ENCODE measurements around the gene NHERF2. TPM values are rescaled to one million over a fixed set of nuclear protein-coding genes. Genes with fewer than 3 reads are reported as not detected.
A peak's percentile ranks its signal among the peaks of the same experiment; 100 is the strongest.

NHERF2 gene
- total and polyA plus RNA-seq, 3 donors from 2014 or later = 50.6 to 59.9 (median 54.1) TPM

DNA sequence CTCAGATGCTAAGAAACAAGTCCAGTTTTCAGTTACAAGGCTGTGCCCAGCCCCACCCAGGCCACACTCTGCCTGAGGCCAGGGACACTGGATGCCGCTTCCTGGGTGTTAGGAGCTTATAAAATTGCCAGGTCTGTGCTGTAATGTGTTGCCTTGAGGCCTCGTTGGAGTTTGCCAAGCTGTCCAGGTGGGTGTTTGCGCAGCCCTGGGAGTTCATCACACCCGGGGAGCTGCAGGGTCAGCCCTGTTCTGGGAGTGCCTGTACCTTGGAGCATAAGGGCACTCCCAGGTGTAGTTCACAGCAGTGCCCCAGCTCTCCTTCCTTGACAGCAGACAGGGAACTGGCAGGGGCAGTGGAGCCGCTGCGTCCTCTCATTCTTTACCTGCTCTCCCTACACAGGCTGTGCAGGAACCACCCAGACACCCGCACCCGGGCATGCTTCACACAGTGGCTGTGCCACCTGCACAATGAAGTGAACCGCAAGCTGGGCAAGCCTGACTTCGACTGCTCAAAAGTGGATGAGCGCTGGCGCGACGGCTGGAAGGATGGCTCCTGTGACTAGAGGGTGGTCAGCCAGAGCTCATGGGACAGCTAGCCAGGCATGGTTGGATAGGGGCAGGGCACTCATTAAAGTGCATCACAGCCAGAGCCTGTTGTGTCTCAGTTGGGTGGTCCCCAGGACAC, 41.1 kb upstream of the NHERF2 start:
- Histone ChIP-seq H3K36me3 (ENCODE audit: low read depth, missing control alignments) (no peaks in the 10 kb centered on the region), H3K4me3 (no peak overlapping the region), H3K27ac (no peak overlapping the region), H3K27me3 (no peaks in the 10 kb centered on the region), H3K9me3 (no peaks in the 10 kb centered on the region), H3K4me1 (peaks cover 19% of the 10 kb centered on the region)
- WGBS, 2 donors = 89 to 93% methylated on average over 5 to 14 of the region's 14 CpGs
- no peak for TF ChIP-seq POLR2A (IDR thresholded peaks at IDR 0.05)
- TF ChIP-seq, protein P1, sequence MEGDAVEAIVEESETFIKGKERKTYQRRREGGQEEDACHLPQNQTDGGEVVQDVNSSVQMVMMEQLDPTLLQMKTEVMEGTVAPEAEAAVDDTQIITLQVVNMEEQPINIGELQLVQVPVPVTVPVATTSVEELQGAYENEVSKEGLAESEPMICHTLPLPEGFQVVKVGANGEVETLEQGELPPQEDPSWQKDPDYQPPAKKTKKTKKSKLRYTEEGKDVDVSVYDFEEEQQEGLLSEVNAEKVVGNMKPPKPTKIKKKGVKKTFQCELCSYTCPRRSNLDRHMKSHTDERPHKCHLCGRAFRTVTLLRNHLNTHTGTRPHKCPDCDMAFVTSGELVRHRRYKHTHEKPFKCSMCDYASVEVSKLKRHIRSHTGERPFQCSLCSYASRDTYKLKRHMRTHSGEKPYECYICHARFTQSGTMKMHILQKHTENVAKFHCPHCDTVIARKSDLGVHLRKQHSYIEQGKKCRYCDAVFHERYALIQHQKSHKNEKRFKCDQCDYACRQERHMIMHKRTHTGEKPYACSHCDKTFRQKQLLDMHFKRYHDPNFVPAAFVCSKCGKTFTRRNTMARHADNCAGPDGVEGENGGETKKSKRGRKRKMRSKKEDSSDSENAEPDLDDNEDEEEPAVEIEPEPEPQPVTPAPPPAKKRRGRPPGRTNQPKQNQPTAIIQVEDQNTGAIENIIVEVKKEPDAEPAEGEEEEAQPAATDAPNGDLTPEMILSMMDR (IDR thresholded peaks at IDR 0.05) = no peak
- no peak for DNase-seq
- intact Hi-C loops (cut with DNase I; ENCODE audit: low total_unique reads) = no loop called here

DNA sequence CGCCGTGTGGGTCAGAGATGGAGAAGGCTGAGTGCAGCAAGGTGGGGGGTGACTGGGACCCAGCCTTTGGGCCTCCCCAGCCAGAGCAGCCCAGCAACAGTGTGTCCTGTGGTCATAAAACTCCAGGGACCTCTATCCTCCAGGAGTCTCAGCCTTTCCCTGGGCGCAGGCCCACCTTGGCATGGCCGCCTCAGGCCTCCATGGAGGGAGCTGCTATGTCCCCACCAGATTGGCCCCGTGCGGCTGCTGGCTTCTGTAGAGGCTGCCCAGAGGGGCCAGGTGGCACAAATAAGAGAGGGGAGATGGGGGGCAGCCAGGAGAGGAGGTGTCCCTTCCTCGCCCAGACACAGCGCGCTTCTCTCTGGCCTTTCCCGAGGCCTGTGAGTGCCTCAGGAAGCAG, 39.5 kb upstream of the NHERF2 start:
- TF ChIP-seq, protein P1 (IDR thresholded peaks at IDR 0.05) = no peak
- no peak for TF ChIP-seq POLR2A (IDR thresholded peaks at IDR 0.05)
- WGBS, 2 donors = 86% methylated on average over 10 of the region's 10 CpGs
- peaks cover 24% of the 10 kb centered on the region for H3K4me1 ChIP-seq
- no peaks in the 10 kb centered on the region for H3K36me3 ChIP-seq (ENCODE audit: low read depth, missing control alignments)
- H3K27ac ChIP-seq = no peak overlapping the region
- H3K4me3 ChIP-seq = no peak overlapping the region
- intact Hi-C loops (cut with DNase I; ENCODE audit: low total_unique reads) = no loop called here
- no peaks in the 10 kb centered on the region for H3K27me3 ChIP-seq
- DNase-seq = no peak
- H3K9me3 ChIP-seq = no peaks in the 10 kb centered on the region

DNA sequence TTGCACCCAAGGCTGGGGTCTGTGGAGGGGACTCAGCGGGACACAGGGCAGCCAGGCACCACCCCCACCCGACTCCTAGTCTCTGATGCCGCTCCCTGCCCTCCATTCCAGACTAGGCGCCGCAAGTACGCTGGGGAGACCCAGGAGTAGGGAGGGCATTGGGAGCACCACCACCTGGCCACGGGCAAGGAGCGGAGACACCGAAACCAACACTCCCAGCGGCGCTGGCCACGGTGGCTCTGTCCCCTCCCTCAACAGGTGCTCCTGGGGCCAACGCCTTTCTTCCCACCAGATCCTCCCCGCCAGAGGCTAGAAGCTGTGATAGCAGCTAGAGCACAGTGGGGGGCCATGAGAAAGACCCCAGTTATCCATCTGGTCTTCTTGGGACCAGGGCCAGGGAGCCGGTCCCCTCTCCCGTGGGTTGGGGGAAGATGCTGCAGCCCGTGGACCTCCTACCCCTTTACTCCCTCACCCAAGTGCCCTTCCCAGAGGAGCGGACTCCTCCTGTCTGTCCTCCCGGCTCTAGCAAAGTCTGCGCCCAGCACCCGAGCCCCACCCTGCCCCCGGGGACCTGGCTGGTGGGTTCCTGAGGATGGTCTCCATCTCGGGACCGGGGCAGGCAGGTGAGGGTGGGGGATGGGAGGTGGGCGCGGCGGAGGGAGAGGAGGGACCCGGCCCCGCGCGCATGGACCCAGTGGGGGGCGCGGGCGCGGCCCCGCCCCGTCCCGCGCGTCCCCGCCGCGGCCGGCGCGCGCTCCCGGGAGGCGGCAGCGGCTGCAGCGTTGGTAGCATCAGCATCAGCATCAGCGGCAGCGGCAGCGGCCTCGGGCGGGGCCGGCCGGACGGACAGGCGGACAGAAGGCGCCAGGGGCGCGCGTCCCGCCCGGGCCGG, 37.2 kb upstream of the NHERF2 start, which contains the start of gene SYNGR3:
SYNGR3 (plus strand) TSS at position 762 of the 892 bp plus-strand sequence. CDS start 133 bp downstream, outside the sequence.
- H3K27me3 ChIP-seq = no peaks in the 10 kb centered on the region
- H3K36me3 ChIP-seq (ENCODE audit: low read depth, missing control alignments) = no peaks in the 10 kb centered on the region
- TF ChIP-seq, protein P1 (IDR thresholded peaks at IDR 0.05) = no peak
- no peak for TF ChIP-seq POLR2A (IDR thresholded peaks at IDR 0.05)
- peaks cover 22% of the 10 kb centered on the region for H3K4me1 ChIP-seq
- no peak within 1 kb of the TSS for H3K27ac ChIP-seq
- WGBS, 2 donors = 0 to 10% methylated on average over 7 to 53 of the region's 67 CpGs
- DNase-seq = no peak
- no peaks in the 10 kb centered on the region for H3K9me3 ChIP-seq
- intact Hi-C loops (cut with DNase I; ENCODE audit: low total_unique reads) = no loop called here
- peak within 1 kb of the TSS; percentile 26 to 52 for H3K4me3 ChIP-seq

DNA sequence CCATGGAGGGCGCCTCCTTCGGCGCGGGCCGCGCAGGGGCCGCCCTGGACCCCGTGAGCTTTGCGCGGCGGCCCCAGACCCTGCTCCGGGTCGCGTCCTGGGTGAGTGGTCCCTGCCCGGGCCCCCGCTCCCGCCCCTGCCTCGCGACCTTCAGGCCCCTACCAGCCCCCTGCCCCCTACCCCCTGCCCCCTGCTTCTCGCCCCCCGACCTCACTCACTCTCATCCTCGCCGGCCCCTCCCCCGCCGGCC, 36.7 kb upstream of the NHERF2 start:
- Histone ChIP-seq H3K27me3 (no peaks in the 10 kb centered on the region), H3K27ac (no peak overlapping the region), H3K36me3 (ENCODE audit: low read depth, missing control alignments) (no peaks in the 10 kb centered on the region), H3K4me3 (peak overlapping the region; percentile 26 to 52), H3K9me3 (no peaks in the 10 kb centered on the region), H3K4me1 (peaks cover 17% of the 10 kb centered on the region)
- TF ChIP-seq, protein P1 (IDR thresholded peaks at IDR 0.05) = no peak
- no peak for TF ChIP-seq POLR2A (IDR thresholded peaks at IDR 0.05)
- intact Hi-C loops (cut with DNase I; ENCODE audit: low total_unique reads) = no loop called here
- 1% methylated on average over 25 of the region's 25 CpGs; no CpG with 5 or more reads in 1 of the 2 donors for WGBS, 2 donors
- no peak for DNase-seq
